IMR-90 (cell line): ENCODE data around the gene CKS1B. TPM values are rescaled to one million over a fixed set of nuclear protein-coding genes. Genes with fewer than 3 reads are reported as not detected.

ENCODE experiments used
- ATAC-seq: fragments of 200-7000 bp; cut with Tn5 transposase; 2 replicates; pipeline ENCODE4 v1.9.1; 2020; ENCODE audit warnings: low read depth, mild to moderate bottlenecking, moderate library complexity
- BruUV-seq: library from RNA; stranded (reverse); fragments of 400-500 nt; replicated peaks from 2 replicates; lab custom pipeline; 2021; lab: Mats Ljungman, UMichigan
- CTCF ChIA-PET: fragments of 300-600 bp; formaldehyde crosslinking; extraction: SDS; loops from one replicate; lab custom pipeline; 2021; ENCODE audit warnings: antibody characterized with exemption; lab: Yijun Ruan, JAX
- POLR2A ChIA-PET: fragments of 300-600 bp; sonication (Branson Sonifier 250); formaldehyde crosslinking; loops from one replicate; lab custom pipeline; 2022; ENCODE audit warnings: antibody characterized with exemption; ENCODE audit not compliant: unreplicated experiment; lab: Charles Lee
- DNase-seq: peaks from one replicate; pipeline ENCODE4 v3.0.0; 2013
- H2AFZ ChIP-seq: replicated peaks from 2 replicates; pipeline ENCODE3; 2013; ENCODE audit warnings: low read length, mild to moderate bottlenecking; ENCODE audit not compliant: poor library complexity
- H2AK5ac ChIP-seq: 2 replicates; pipeline ENCODE4 v1.6.1; 2013; ENCODE audit warnings: low read depth, low read length, inconsistent platforms
- H2AK9ac ChIP-seq: replicated peaks from 2 replicates; pipeline ENCODE3; 2013; ENCODE audit warnings: mild to moderate bottlenecking, low read depth, low read length, moderate library complexity; ENCODE audit not compliant: poor library complexity
- H2BK120ac ChIP-seq: 2 replicates; pipeline ENCODE4 v1.6.1; 2013; ENCODE audit warnings: low read depth, low read length, inconsistent platforms
- H2BK15ac ChIP-seq: 3 replicates; pipeline ENCODE4 v1.6.1; 2013; ENCODE audit warnings: low read depth, low read length, inconsistent platforms
- H2BK20ac ChIP-seq: 2 replicates; pipeline ENCODE4 v1.6.1; 2013; ENCODE audit warnings: low read depth, mild to moderate bottlenecking, inconsistent platforms, low read length, moderate library complexity
- H2BK5ac ChIP-seq: 2 replicates; pipeline ENCODE4 v1.6.1; 2013; ENCODE audit warnings: mild to moderate bottlenecking, low read depth, low read length, inconsistent platforms; ENCODE audit not compliant: poor library complexity, severe bottlenecking
- H3K14ac ChIP-seq: replicated peaks from 2 replicates; pipeline ENCODE4 v1.6.1; 2013; ENCODE audit warnings: low read depth, low read length, inconsistent platforms
- H3K18ac ChIP-seq: 2 replicates; pipeline ENCODE4 v1.6.1; 2013; ENCODE audit warnings: low read depth, low read length, control low read depth
- H3K23ac ChIP-seq: 2 replicates; pipeline ENCODE4 v1.6.1; 2013; ENCODE audit warnings: low read depth, low read length, inconsistent platforms
- H3K27ac ChIP-seq: 2 replicates; pipeline ENCODE4 v1.5.1; 2013; ENCODE audit warnings: mild to moderate bottlenecking, control low read depth, low read length; ENCODE audit not compliant: insufficient read depth
- H3K27me3 ChIP-seq: 2 replicates; pipeline ENCODE4 v1.6.1; 2013; ENCODE audit warnings: low read length; ENCODE audit not compliant: control insufficient read depth, insufficient read depth
- H3K36me3 ChIP-seq: 2 replicates; pipeline ENCODE4 v1.6.1; 2013; ENCODE audit warnings: low read length, mixed read lengths; ENCODE audit not compliant: control insufficient read depth, insufficient read depth
- H3K4ac ChIP-seq: 2 replicates; pipeline ENCODE4 v1.6.1; 2013; ENCODE audit warnings: low read depth, low read length, inconsistent platforms
- H3K4me1 ChIP-seq: 2 replicates; pipeline ENCODE4 v1.6.1; 2013; ENCODE audit warnings: low read length, mixed read lengths; ENCODE audit not compliant: control insufficient read depth, insufficient read depth
- H3K4me2 ChIP-seq: 2 replicates; pipeline ENCODE4 v1.6.1; 2013; ENCODE audit warnings: low read depth, mild to moderate bottlenecking, control low read depth, low read length, moderate library complexity
- H3K4me3 ChIP-seq: 2 replicates; pipeline ENCODE4 v1.5.1; 2013; ENCODE audit warnings: low read depth, mild to moderate bottlenecking, control low read depth, low read length, moderate library complexity; ENCODE audit not compliant: insufficient read depth
- H3K56ac ChIP-seq: 2 replicates; pipeline ENCODE4 v1.6.1; 2013; ENCODE audit warnings: low read length, inconsistent platforms; ENCODE audit not compliant: insufficient read depth; ENCODE audit errors: extremely low read depth
- H3K79me1 ChIP-seq, 2 experiments: 2 replicates each; pipeline ENCODE4 v1.6.1; 2013; ENCODE audit warnings: low read length in 2 of 2, inconsistent platforms in 1 of 2, low read depth in 1 of 2
- H3K9ac ChIP-seq: 2 replicates; pipeline ENCODE4 v1.6.1; 2013; ENCODE audit warnings: low read depth, low read length, control low read depth
- H3K9me1 ChIP-seq: 2 replicates; pipeline ENCODE4 v1.6.1; 2013; ENCODE audit warnings: low read length, inconsistent platforms; ENCODE audit not compliant: insufficient read depth
- H3K9me3 ChIP-seq: 2 replicates; pipeline ENCODE4 v1.6.1; 2013; ENCODE audit warnings: low read length; ENCODE audit not compliant: control insufficient read depth, insufficient read depth
- H4K20me1 ChIP-seq: 2 replicates; pipeline ENCODE4 v1.6.1; 2013; ENCODE audit warnings: low read length, inconsistent platforms; ENCODE audit not compliant: insufficient read depth
- H4K5ac ChIP-seq: 2 replicates; pipeline ENCODE4 v1.6.1; 2013; ENCODE audit warnings: mild to moderate bottlenecking, low read depth, low read length, control low read depth
- H4K8ac ChIP-seq, 2 experiments: 2 replicates each; pipeline ENCODE4 v1.6.1; 2013; ENCODE audit warnings: low read depth in 2 of 2, low read length in 2 of 2, control low read depth in 1 of 2, inconsistent platforms in 1 of 2
- H4K91ac ChIP-seq: 2 replicates; pipeline ENCODE4 v1.6.1; 2013; ENCODE audit warnings: low read depth, low read length, inconsistent platforms; ENCODE audit not compliant: insufficient read depth
- CEBPB ChIP-seq: IDR thresholded peaks from 2 replicates; pipeline ENCODE4 v1.6.1; 2012; ENCODE audit warnings: low read depth, low read length, improper control_type of control experiment
- CHD1 ChIP-seq: IDR thresholded peaks from 2 replicates; pipeline ENCODE4 v1.6.1; 2012; ENCODE audit warnings: low read depth, low read length, improper control_type of control experiment
- FOS ChIP-seq: fragments of 150-350 bp; IDR thresholded peaks from 2 replicates; pipeline ENCODE4 v1.6.1; 2016; ENCODE audit warnings: low read depth, low read length
- MAFK ChIP-seq: IDR thresholded peaks from 2 replicates; pipeline ENCODE4 v1.6.1; 2012; ENCODE audit warnings: low read depth, low read length, improper control_type of control experiment
- MAZ ChIP-seq: IDR thresholded peaks from 2 replicates; pipeline ENCODE4 v1.6.1; 2012; ENCODE audit warnings: low read depth, mild to moderate bottlenecking, low read length, improper control_type of control experiment, moderate library complexity, borderline replicate concordance
- MXI1 ChIP-seq: IDR thresholded peaks from 2 replicates; pipeline ENCODE4 v1.6.1; 2012; ENCODE audit warnings: low read depth, mild to moderate bottlenecking, low read length, moderate library complexity, borderline replicate concordance
- NFE2L2 ChIP-seq: fragments of 150-350 bp; IDR thresholded peaks from 2 replicates; pipeline ENCODE4 v1.6.1; 2016; ENCODE audit warnings: low read depth, mild to moderate bottlenecking, low read length
- POLR2A ChIP-seq: IDR thresholded peaks from 2 replicates; pipeline ENCODE4 v1.6.1; 2012; ENCODE audit warnings: mild to moderate bottlenecking, low read depth, low read length
- RCOR1 ChIP-seq: IDR thresholded peaks from 2 replicates; pipeline ENCODE4 v1.6.1; 2012; ENCODE audit warnings: mild to moderate bottlenecking, low read length, improper control_type of control experiment; ENCODE audit not compliant: insufficient replicate concordance
- RFX5 ChIP-seq: IDR thresholded peaks from 2 replicates; pipeline ENCODE4 v1.8.0; 2012; ENCODE audit warnings: low read depth, mild to moderate bottlenecking, low read length, moderate library complexity
- SMC3 ChIP-seq: fragments of 150-350 bp; IDR thresholded peaks from 2 replicates; pipeline ENCODE4 v1.6.1; 2016; ENCODE audit warnings: low read depth, mild to moderate bottlenecking, antibody characterized with exemption, low read length, moderate library complexity
- WGBS, 2 experiments: methylation state at CpG; one replicate each; pipeline versions ENCODE4 v1.1.5 to v1.1.7; 2013; ENCODE audit warnings: missing lambda C conversion rate in 2 of 2; ENCODE audit not compliant: insufficient read length in 1 of 2; ENCODE audit errors: extremely low coverage in 2 of 2; 5-methylcytosine and 5-hydroxymethylcytosine counted together
- dilution Hi-C: fragments of 300-500 bp; cut with HindIII; formaldehyde crosslinking; loops from one replicate; pipeline ENCODE4 v1.14.3; 2018; ENCODE audit warnings: low sequenced_read_pairs; ENCODE audit not compliant: unreplicated experiment
- in situ Hi-C: fragments of 300-500 bp; cut with MboI; formaldehyde crosslinking; loops from 3 replicates; pipeline ENCODE4 v1.14.3; 2019; ENCODE audit warnings: low sequenced_read_pairs, inconsistent platforms, mixed read lengths
- intact Hi-C: fragments of 100-400 bp; cut with micrococcal nuclease; formaldehyde crosslinking; loops from 2 replicates; pipeline ENCODE4 v1.10.0; 2022
- polyA plus RNA-seq, 3 experiments: library from polyadenylated mRNA; depleted of rRNA; stranded (reverse); fragments of >200 nt; gene quantifications; 2 replicates each; pipeline ENCODE4 v1.2.3, GENCODE V29; 2012; ENCODE audit warnings: low replicate concordance in 1 of 3
- total RNA-seq: library from RNA; depleted of rRNA; stranded (reverse); fragments of >200 nt; gene quantifications from 2 replicates; pipeline ENCODE4 v1.2.3, GENCODE V29; 2012
- TF ChIP-seq, protein P1 (sequence below): fragments of 150-350 bp; IDR thresholded peaks from 2 replicates; pipeline ENCODE4 v1.6.1; 2017; ENCODE audit warnings: mild to moderate bottlenecking, antibody characterized with exemption, low read length, low read depth
- TF ChIP-seq, protein P2 (sequence below): conservative IDR thresholded peaks from 2 replicates; pipeline ENCODE4 v1.5.1; 2012; ENCODE audit warnings: mild to moderate bottlenecking, low read depth, low read length, improper control_type of control experiment

Gene CKS1B
- total and polyA plus RNA-seq, 2 of the 4 experiments (the other 2 are of a cell fraction): 140 to 195 TPM

DNA sequence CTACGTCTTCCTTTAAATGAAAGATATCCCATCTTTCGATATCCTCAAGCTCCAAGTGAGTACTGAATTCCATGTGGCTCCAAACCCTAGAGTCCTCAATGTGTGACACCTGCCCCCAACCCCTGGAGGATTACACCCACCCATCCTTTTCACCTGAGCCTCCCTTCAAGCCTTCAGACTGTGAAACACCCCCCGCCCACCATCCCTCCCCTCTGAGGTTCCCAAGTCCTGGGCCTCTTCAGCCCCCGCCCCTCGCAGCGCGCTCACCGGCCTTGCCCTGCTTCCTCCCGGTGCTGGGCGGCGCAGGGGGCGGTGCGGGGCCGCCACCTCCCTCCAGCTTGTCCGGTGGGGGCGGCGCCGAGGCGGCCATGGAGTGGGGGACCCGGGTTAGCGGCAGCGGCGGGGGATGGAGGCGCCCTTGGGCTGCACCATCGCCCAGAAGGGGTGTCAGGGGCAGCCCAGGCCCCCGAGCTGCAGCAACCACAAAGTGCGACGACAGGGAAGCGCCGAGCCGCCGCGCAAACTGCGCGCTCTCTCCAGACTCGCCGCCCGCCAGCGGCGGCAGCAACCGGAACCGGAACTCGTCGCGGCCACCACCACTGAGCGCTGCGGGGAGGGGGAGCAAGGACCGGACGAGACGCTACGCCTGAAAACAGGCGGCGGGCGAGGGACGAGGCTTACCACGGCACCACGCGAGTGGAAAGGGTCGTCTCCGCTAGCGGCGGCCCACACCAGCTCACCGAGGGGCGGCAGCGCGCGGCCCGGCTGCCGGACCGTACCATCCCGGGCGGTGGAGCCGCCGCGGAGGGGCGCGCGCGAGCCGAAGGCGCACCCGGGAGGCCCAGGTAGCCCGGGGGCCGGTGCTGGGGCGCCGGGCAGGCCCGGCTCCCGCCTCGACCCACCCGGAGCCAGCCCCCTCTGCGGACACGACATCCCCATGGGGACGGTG, 13.0 kb upstream of the CKS1B start, which contains the start of gene PYGO2:
PYGO2 (minus strand) TSS at position 576 of the 949 bp plus-strand sequence; CDS start at position 370, 206 bp downstream.
- 0% methylated on average over 57 of the region's 93 CpGs; no CpG with 5 or more reads in 1 of the 2 experiments for whole genome bisulfite sequencing, 2 experiments
- Histone ChIP-seq H3K4me3 (peak within 1 kb of the TSS; percentile 86), H4K8ac (peak within 1 kb of the TSS; percentile 88 to 99), H3K27ac (peak within 1 kb of the TSS; percentile 96), H3K56ac (peak within 1 kb of the TSS; percentile 75), H3K18ac (peak within 1 kb of the TSS; percentile 95), H3K14ac (peak within 1 kb of the TSS; percentile 100), H2BK120ac (peak within 1 kb of the TSS; percentile 93), H4K20me1 (peaks cover 18% of the 10 kb centered on the region), H3K23ac (peak within 1 kb of the TSS; percentile 98; the same call in 1 of the 2 replicates), H3K9ac (peak within 1 kb of the TSS; percentile 94), H2BK15ac (no peak within 1 kb of the TSS; the same call in 2 of the 3 replicates), H3K9me3 (no peaks in the 10 kb centered on the region), H2AK9ac (peak within 1 kb of the TSS; percentile 100), H4K91ac (peak within 1 kb of the TSS; percentile 96), H2BK5ac (peak within 1 kb of the TSS; percentile 98), H3K79me1 (peaks cover 25 to 67% of the 10 kb centered on the region in 2 experiments), H2BK20ac (no peak within 1 kb of the TSS), H3K4ac (peak within 1 kb of the TSS; percentile 99), H3K4me1 (peaks cover 11% of the 10 kb centered on the region), H2AFZ (peak within 1 kb of the TSS; percentile 98), H3K9me1 (no peaks in the 10 kb centered on the region), H3K27me3 (no peaks in the 10 kb centered on the region), H3K36me3 (peaks cover 49% of the 10 kb centered on the region), H3K4me2 (peak within 1 kb of the TSS; percentile 90), H4K5ac (peak within 1 kb of the TSS; percentile 89), H2AK5ac (peak within 1 kb of the TSS; percentile 95)
- intact Hi-C loops: loop anchor here (2.0 kb wide), 2 partner anchors 37 to 123 kb away; no protein-coding TSS in a partner anchor
- CTCF ChIA-PET: interaction anchor here (0.6 to 1.6 kb wide), 7 partner anchors 9 to 124 kb away, joined by 3 to 11 read pairs (median 3); partner anchors contain the start of gene SHC1
- in situ Hi-C loops: no loop called here
- DNase-seq: peak; percentile 66
- POLR2A ChIA-PET: interaction anchor here (1.2 to 2.5 kb wide), 2 partner anchors 9 to 12 kb away, joined by 10 to 17 read pairs; partner anchors contain the start of gene SHC1
- peak; percentile 86 for ATAC-seq
- BruUV-seq: no TSS peak
- dilution Hi-C loops: no loop called here
- TF ChIP-seq RFX5 (no peak), NFE2L2 (no peak), MXI1 (no peak; the same call in 1 of the 2 replicates), RCOR1 (no peak), MAFK (no peak), FOS (no peak), CEBPB (no peak), SMC3 (peak; percentile 45), MAZ (peak; percentile 50; the same call in 1 of the 2 replicates), POLR2A (peak; percentile 40), CHD1 (no peak; the same call in 1 of the 2 replicates)
- TF ChIP-seq, protein P1, sequence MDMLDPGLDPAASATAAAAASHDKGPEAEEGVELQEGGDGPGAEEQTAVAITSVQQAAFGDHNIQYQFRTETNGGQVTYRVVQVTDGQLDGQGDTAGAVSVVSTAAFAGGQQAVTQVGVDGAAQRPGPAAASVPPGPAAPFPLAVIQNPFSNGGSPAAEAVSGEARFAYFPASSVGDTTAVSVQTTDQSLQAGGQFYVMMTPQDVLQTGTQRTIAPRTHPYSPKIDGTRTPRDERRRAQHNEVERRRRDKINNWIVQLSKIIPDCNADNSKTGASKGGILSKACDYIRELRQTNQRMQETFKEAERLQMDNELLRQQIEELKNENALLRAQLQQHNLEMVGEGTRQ: no peak
- TF ChIP-seq, protein P2, sequence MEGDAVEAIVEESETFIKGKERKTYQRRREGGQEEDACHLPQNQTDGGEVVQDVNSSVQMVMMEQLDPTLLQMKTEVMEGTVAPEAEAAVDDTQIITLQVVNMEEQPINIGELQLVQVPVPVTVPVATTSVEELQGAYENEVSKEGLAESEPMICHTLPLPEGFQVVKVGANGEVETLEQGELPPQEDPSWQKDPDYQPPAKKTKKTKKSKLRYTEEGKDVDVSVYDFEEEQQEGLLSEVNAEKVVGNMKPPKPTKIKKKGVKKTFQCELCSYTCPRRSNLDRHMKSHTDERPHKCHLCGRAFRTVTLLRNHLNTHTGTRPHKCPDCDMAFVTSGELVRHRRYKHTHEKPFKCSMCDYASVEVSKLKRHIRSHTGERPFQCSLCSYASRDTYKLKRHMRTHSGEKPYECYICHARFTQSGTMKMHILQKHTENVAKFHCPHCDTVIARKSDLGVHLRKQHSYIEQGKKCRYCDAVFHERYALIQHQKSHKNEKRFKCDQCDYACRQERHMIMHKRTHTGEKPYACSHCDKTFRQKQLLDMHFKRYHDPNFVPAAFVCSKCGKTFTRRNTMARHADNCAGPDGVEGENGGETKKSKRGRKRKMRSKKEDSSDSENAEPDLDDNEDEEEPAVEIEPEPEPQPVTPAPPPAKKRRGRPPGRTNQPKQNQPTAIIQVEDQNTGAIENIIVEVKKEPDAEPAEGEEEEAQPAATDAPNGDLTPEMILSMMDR: peak; percentile 69
